GM23338 (cell line): Measurements from ENCODE around the gene SPATA20. TPM values are rescaled to one million over a fixed set of nuclear protein-coding genes. Genes with fewer than 3 reads are reported as not detected.

ENCODE experiments used
- ATAC-seq: fragments of 200-7000 bp; cut with Tn5 transposase; 3 replicates; pipeline ENCODE4 v1.9.1; 2020
- DNase-seq: peaks from one replicate; pipeline ENCODE4 v3.0.0-alpha.2; 2015; ENCODE audit warnings: low spot score
- H2AFZ ChIP-seq: fragments of 200-600 bp; sonication (generic); 2 replicates; pipeline ENCODE4 v1.8.0; 2016; ENCODE audit warnings: antibody characterized with exemption, mild to moderate bottlenecking, moderate library complexity
- H3F3A ChIP-seq: fragments of 200-600 bp; sonication (generic); replicated peaks from 2 replicates; pipeline ENCODE4 v1.8.0; 2017; ENCODE audit warnings: antibody characterized with exemption, mixed run types, low read depth
- H3K27ac ChIP-seq: fragments of 200-600 bp; sonication (generic); 2 replicates; pipeline ENCODE4 v1.6.1; 2016; ENCODE audit warnings: low read depth
- H3K27me3 ChIP-seq: fragments of 200-600 bp; sonication (generic); 2 replicates; pipeline ENCODE4 v1.8.0; 2016; ENCODE audit warnings: mild to moderate bottlenecking, mixed run types, moderate library complexity; ENCODE audit not compliant: insufficient read depth
- H3K36me3 ChIP-seq: fragments of 200-600 bp; sonication (generic); 2 replicates; pipeline ENCODE4 v1.8.0; 2016; ENCODE audit warnings: mild to moderate bottlenecking; ENCODE audit not compliant: insufficient read depth
- H3K4me1 ChIP-seq: fragments of 200-600 bp; sonication (generic); 2 replicates; pipeline ENCODE4 v1.8.0; 2016; ENCODE audit warnings: mild to moderate bottlenecking, moderate library complexity; ENCODE audit not compliant: insufficient read depth
- H3K4me2 ChIP-seq: fragments of 200-600 bp; sonication (generic); 2 replicates; pipeline ENCODE4 v1.7.1; 2017; ENCODE audit warnings: mixed run types
- H3K4me3 ChIP-seq: fragments of 200-600 bp; sonication (generic); 2 replicates; pipeline ENCODE4 v1.6.1; 2016; ENCODE audit warnings: mixed run types
- H3K79me2 ChIP-seq: fragments of 200-600 bp; sonication (generic); replicated peaks from 2 replicates; pipeline ENCODE4 v1.8.0; 2017; ENCODE audit warnings: mild to moderate bottlenecking; ENCODE audit not compliant: insufficient read depth
- H3K9me2 ChIP-seq: fragments of 200-600 bp; sonication (generic); 2 replicates; pipeline ENCODE4 v1.8.0; 2017; ENCODE audit not compliant: insufficient read depth
- H4K20me1 ChIP-seq: fragments of 200-600 bp; sonication (generic); replicated peaks from 2 replicates; pipeline ENCODE4 v1.8.0; 2017; ENCODE audit warnings: mild to moderate bottlenecking; ENCODE audit not compliant: insufficient read depth
- H3K27ac Mint-ChIP-seq: 2 replicates; pipeline ENCODE4 v1.8.0; 2020; ENCODE audit warnings: inconsistent platforms, mild to moderate bottlenecking, moderate library complexity, mixed read lengths
- H3K27me3 Mint-ChIP-seq: 3 replicates; pipeline ENCODE4 v1.8.0; 2022; ENCODE audit warnings: low read depth, mild to moderate bottlenecking, moderate library complexity, mixed read lengths, inconsistent platforms; ENCODE audit not compliant: insufficient read depth, poor library complexity
- H3K36me3 Mint-ChIP-seq: 3 replicates; pipeline ENCODE4 v1.8.0; 2021; ENCODE audit warnings: low read depth, mild to moderate bottlenecking, inconsistent platforms, moderate library complexity, mixed read lengths
- H3K4me1 Mint-ChIP-seq: 3 replicates; pipeline ENCODE4 v1.8.0; 2020; ENCODE audit warnings: mild to moderate bottlenecking, inconsistent platforms, mixed read lengths
- H3K4me3 Mint-ChIP-seq: 3 replicates; pipeline ENCODE4 v1.8.0; 2021; ENCODE audit warnings: moderate library complexity, mild to moderate bottlenecking, inconsistent platforms, mixed read lengths
- H3K9me3 Mint-ChIP-seq: 3 replicates; pipeline ENCODE4 v1.8.0; 2020; ENCODE audit warnings: moderate library complexity, mild to moderate bottlenecking, inconsistent platforms, mixed read lengths
- CREB1 ChIP-seq: fragments of 250-450 bp; sonication (Bioruptor Pico); IDR thresholded peaks from 2 replicates; pipeline ENCODE4 v1.5.0; 2020; ENCODE audit warnings: low read depth, mild to moderate bottlenecking, moderate library complexity
- ETS1 ChIP-seq: IDR thresholded peaks from 2 replicates; pipeline ENCODE4 v1.6.1; 2016; ENCODE audit warnings: antibody characterized with exemption
- EZH2 ChIP-seq: fragments of 200-600 bp; sonication (generic); IDR thresholded peaks from one replicate; pipeline ENCODE4 v1.8.0; 2017; ENCODE audit warnings: antibody characterized with exemption, mild to moderate bottlenecking, low read depth; ENCODE audit not compliant: unreplicated experiment
- EZH2phosphoT487 ChIP-seq: fragments of 200-600 bp; sonication (generic); IDR thresholded peaks from one replicate; pipeline ENCODE4 v1.8.1; 2018; ENCODE audit warnings: antibody characterized with exemption; ENCODE audit not compliant: unreplicated experiment
- JUNB ChIP-seq: IDR thresholded peaks from one replicate; pipeline ENCODE4 v1.6.1; 2016; ENCODE audit warnings: antibody characterized with exemption; ENCODE audit not compliant: unreplicated experiment
- POLR2AphosphoS5 ChIP-seq: IDR thresholded peaks from 2 replicates; pipeline ENCODE4 v1.6.1; 2016; ENCODE audit warnings: antibody characterized with exemption, low read depth
- REST ChIP-seq: IDR thresholded peaks from one replicate; pipeline ENCODE4 v1.6.1; 2018; ENCODE audit warnings: antibody characterized with exemption; ENCODE audit not compliant: unreplicated experiment
- STAT1 ChIP-seq: IDR thresholded peaks from one replicate; pipeline ENCODE4 v1.6.1; 2016; ENCODE audit warnings: antibody characterized with exemption; ENCODE audit not compliant: unreplicated experiment
- ZNF114 ChIP-seq: fragments of 250-450 bp; sonication (Bioruptor Pico); IDR thresholded peaks from 2 replicates; pipeline ENCODE4 v1.5.0; 2020; ENCODE audit warnings: mild to moderate bottlenecking, moderate library complexity
- polyA plus RNA-seq: library from polyadenylated mRNA; unstranded; fragments of >200 nt; fragmentation: Nextera tagmentation; extraction: Ambion mirVana; gene quantifications from 2 replicates; pipeline ENCODE4 v1.2.1, GENCODE V29; 2016
- total RNA-seq: library from RNA; depleted of rRNA; stranded (reverse); fragments of >200 nt; shearing (Covaris generic); gene quantifications from 2 replicates; pipeline ENCODE4 v1.2.3, GENCODE V29; 2014

Gene SPATA20
- total and polyA plus RNA-seq, 2 experiments from 2014 or later, result 13.8 to 32.7 TPM

GRCh38 chr17:50562242-50563091 lies 15.5 kb downstream of the SPATA20 start:
- peak overlapping the region; percentile 62 for H3K4me3 ChIP-seq
- H3K4me1 ChIP-seq, result peaks cover 30% of the 10 kb centered on the region
- peak overlapping the region; percentile 95 for H3K4me2 ChIP-seq

GRCh38 chr17:50563092-50563511 lies 16.1 kb downstream of the SPATA20 start:
- H3K27me3 Mint-ChIP-seq, result peaks cover 68% of the 10 kb centered on the region
- Histone ChIP-seq H3K4me3 (peak overlapping the region; percentile 62), H4K20me1 (no peaks in the 10 kb centered on the region; the same call in none of the 2 replicates), H3K27me3 (peaks cover 82% of the 10 kb centered on the region), H3K79me2 (no peaks in the 10 kb centered on the region), H3K4me2 (peak overlapping the region; percentile 95), H3K4me1 (peaks cover 29% of the 10 kb centered on the region), H2AFZ (no peak overlapping the region), H3K9me2 (no peaks in the 10 kb centered on the region), H3K36me3 (no peaks in the 10 kb centered on the region), H3F3A (0 out of 2 replicates have a peak, but pooled peaks cover 7% of the 10 kb centered on the region), H3K27ac (no peak overlapping the region)
- ATAC-seq (no peak), DNase-seq (no peak)
- no peak overlapping the region; the same call in 1 of the 3 replicates for H3K4me3 Mint-ChIP-seq
- H3K27ac Mint-ChIP-seq, result no peak overlapping the region
- peaks cover 55% of the 10 kb centered on the region for H3K4me1 Mint-ChIP-seq
- no peaks in the 10 kb centered on the region for H3K36me3 Mint-ChIP-seq
- no peaks in the 10 kb centered on the region for H3K9me3 Mint-ChIP-seq
- TF ChIP-seq POLR2AphosphoS5 (no peak), JUNB (no peak), EZH2 (no peak), CREB1 (CRISPR knock-in tag) (no peak), REST (no peak), STAT1 (no peak), ETS1 (no peak), EZH2phosphoT487 (no peak)

More at GRCh38 chr17:50562242-50563091, 15.5 kb downstream of the SPATA20 start:
- peaks cover 53% of the 10 kb centered on the region for H3K4me1 Mint-ChIP-seq
- no peak for ATAC-seq
- no peaks in the 10 kb centered on the region for H3K9me3 Mint-ChIP-seq
- peaks cover 65% of the 10 kb centered on the region for H3K27me3 Mint-ChIP-seq
- peaks cover 84% of the 10 kb centered on the region for H3K27me3 ChIP-seq
- TF ChIP-seq EZH2 (peak; percentile 77), ZNF114 (no peak), ETS1 (no peak)
- no peak overlapping the region for H2AFZ ChIP-seq
- H4K20me1 ChIP-seq, result no peaks in the 10 kb centered on the region; the same call in none of the 2 replicates
- H3K36me3 Mint-ChIP-seq, result no peaks in the 10 kb centered on the region
- peak overlapping the region; percentile 72 for H3K4me3 Mint-ChIP-seq
- peak; percentile 53 for DNase-seq
- H3K27ac Mint-ChIP-seq, result no peak overlapping the region
- H3F3A ChIP-seq, result 0 out of 2 replicates have a peak, but pooled peaks cover 9% of the 10 kb centered on the region
- H3K9me2 ChIP-seq, result no peaks in the 10 kb centered on the region
- no peak overlapping the region for H3K27ac ChIP-seq
- H3K79me2 ChIP-seq, result no peaks in the 10 kb centered on the region
- H3K36me3 ChIP-seq, result no peaks in the 10 kb centered on the region
